GM19372 (cell line): ENCODE data around the gene TADA1.

ENCODE experiments used
- ATAC-seq: cut with Tn5 transposase; IDR thresholded peaks from one replicate; pipeline ENCODE4 v1.9.1; 2021; ENCODE audit warnings: mild to moderate bottlenecking, low read depth, moderate library complexity; ENCODE audit not compliant: unreplicated experiment

TADA1 gene

GRCh38 chr1:166875734-166876539 is at the start of gene TADA1:
Gene TADA1 (minus strand): TSS chr1:166876264. CDS start chr1:166876233, 31 bp downstream.
- peak; percentile 91 for ATAC-seq

- no peak for ATAC-seq
Observed at GRCh38 chr1:166924823-166925541, 48.9 kb upstream of the TADA1 start.

- no peak for ATAC-seq
Observed at GRCh38 chr1:166920561-166921475, 44.8 kb upstream of the TADA1 start.

- ATAC-seq = no peak
Observed at GRCh38 chr1:166918956-166919316, 42.9 kb upstream of the TADA1 start.

GRCh38 chr1:166918088-166918955 is 42.3 kb upstream of the TADA1 start:
- ATAC-seq = no peak

- ATAC-seq = no peak
Observed at GRCh38 chr1:166915941-166916340, 39.9 kb upstream of the TADA1 start.

- no peak for ATAC-seq
Observed at GRCh38 chr1:166915042-166915441, 39.0 kb upstream of the TADA1 start.

GRCh38 chr1:166914111-166914510 is 38.0 kb upstream of the TADA1 start:
- ATAC-seq = no peak

- no peak for ATAC-seq
Observed at GRCh38 chr1:166911624-166912023, 35.6 kb upstream of the TADA1 start.

- ATAC-seq = peak; percentile 97
Observed at GRCh38 chr1:166910396-166910994, 34.4 kb upstream of the TADA1 start.

GRCh38 chr1:166908942-166909341 is 32.9 kb upstream of the TADA1 start:
- no peak for ATAC-seq

GRCh38 chr1:166907763-166908162 is 31.7 kb upstream of the TADA1 start:
- ATAC-seq = no peak

GRCh38 chr1:166907051-166907450 is 31.0 kb upstream of the TADA1 start:
- ATAC-seq = no peak

- ATAC-seq = no peak
Observed at GRCh38 chr1:166906647-166907046, 30.6 kb upstream of the TADA1 start.

- ATAC-seq = no peak
Observed at GRCh38 chr1:166905900-166906299, 29.8 kb upstream of the TADA1 start.

- ATAC-seq = no peak
Observed at GRCh38 chr1:166905136-166905535, 29.1 kb upstream of the TADA1 start.

- ATAC-seq = no peak
Observed at GRCh38 chr1:166903232-166903631, 27.2 kb upstream of the TADA1 start.

- ATAC-seq = no peak
Observed at GRCh38 chr1:166902279-166902678, 26.2 kb upstream of the TADA1 start.

- no peak for ATAC-seq
Observed at GRCh38 chr1:166900987-166901386, 24.9 kb upstream of the TADA1 start.

GRCh38 chr1:166899769-166900168 is 23.7 kb upstream of the TADA1 start:
- no peak for ATAC-seq
